Measurements from ENCODE around the gene NEAT1.
"Not testable (repeated sequence)": the region's sequence is repeated elsewhere in the genome, so short reads cannot be mapped to it uniquely, and the experiment has no call there.

The NEAT1 gene

GRCh38 chr11:65411681-65412070 is 10.9 kb upstream of the NEAT1 start:
- DNase-seq = no peak

- no peak for DNase-seq
Measured at GRCh38 chr11:65412271-65413076, 10.1 kb upstream of the NEAT1 start.

- not testable (repeated sequence) for DNase-seq
Measured at GRCh38 chr11:65413077-65413664, 9.4 kb upstream of the NEAT1 start.

- no peak for DNase-seq
Measured at GRCh38 chr11:65414776-65415498, 7.7 kb upstream of the NEAT1 start.

GRCh38 chr11:65415499-65416340 is 6.9 kb upstream of the NEAT1 start:
- no peak for DNase-seq

GRCh38 chr11:65416341-65416824 is 6.2 kb upstream of the NEAT1 start:
- DNase-seq = peak; percentile 84

- no peak for DNase-seq
Measured at GRCh38 chr11:65416841-65417701, 5.5 kb upstream of the NEAT1 start.

GRCh38 chr11:65417702-65418430 is 4.7 kb upstream of the NEAT1 start:
- no peak for DNase-seq

GRCh38 chr11:65418431-65418680 is 4.2 kb upstream of the NEAT1 start:
- DNase-seq = no peak

- peak; percentile 95 for DNase-seq
Measured at GRCh38 chr11:65418681-65419459, 3.7 kb upstream of the NEAT1 start.

- no peak for DNase-seq
Measured at GRCh38 chr11:65419460-65419771, 3.2 kb upstream of the NEAT1 start.

GRCh38 chr11:65419772-65420481 is 2.7 kb upstream of the NEAT1 start:
- no peak for DNase-seq

GRCh38 chr11:65420506-65420905 is 2.1 kb upstream of the NEAT1 start:
- no peak for DNase-seq

GRCh38 chr11:65420979-65421793 is 1.4 kb upstream of the NEAT1 start:
- DNase-seq = peak; percentile 82

GRCh38 chr11:65421794-65422632 is 585 bp upstream of the NEAT1 start:
- DNase-seq = peak; percentile 95

GRCh38 chr11:65423516-65424204 is 1.1 kb downstream of the NEAT1 start:
- DNase-seq = no peak
